ENCODE results near the gene STXBP1. TPM values are rescaled to one million over a fixed set of nuclear protein-coding genes. Genes with fewer than 3 reads are reported as not detected.
A peak's percentile ranks its signal among the peaks of the same experiment; 100 is the strongest.

STXBP1 gene
- total and polyA plus RNA-seq, 9 of the 15 experiments (the other 6 are each of a cell fraction or from before 2014, with no cell fraction given) = 4.6 to 35.1 (median 9.7) TPM

GRCh38 chr9:127628758-127629467 is 16.8 kb downstream of the STXBP1 start (continued):
- TF ChIP-seq FOS (IDR thresholded peaks at IDR 0.05; ENCODE audit: extremely low read depth, insufficient read length) = no peak
- TF ChIP-seq, protein P1, sequence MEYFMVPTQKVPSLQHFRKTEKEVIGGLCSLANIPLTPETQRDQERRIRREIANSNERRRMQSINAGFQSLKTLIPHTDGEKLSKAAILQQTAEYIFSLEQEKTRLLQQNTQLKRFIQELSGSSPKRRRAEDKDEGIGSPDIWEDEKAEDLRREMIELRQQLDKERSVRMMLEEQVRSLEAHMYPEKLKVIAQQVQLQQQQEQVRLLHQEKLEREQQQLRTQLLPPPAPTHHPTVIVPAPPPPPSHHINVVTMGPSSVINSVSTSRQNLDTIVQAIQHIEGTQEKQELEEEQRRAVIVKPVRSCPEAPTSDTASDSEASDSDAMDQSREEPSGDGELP (CRISPR knock-in tag; IDR thresholded peaks at IDR 0.05; ENCODE audit: borderline replicate concordance) = peak; percentile 69; the same call in 1 of the 2 replicates
- no peak for TF ChIP-seq PBX2 (CRISPR knock-in tag; IDR thresholded peaks at IDR 0.05; ENCODE audit: low read depth)
- TF ChIP-seq PBX2 (tag; conservative IDR thresholded peaks at IDR 0.05; ENCODE audit: low read depth) = peak; percentile 86
- TF ChIP-seq MYC (IDR thresholded peaks at IDR 0.05; ENCODE audit: low read depth, low read length) = no peak
- TF ChIP-seq MYC (CRISPR knock-in tag; IDR thresholded peaks at IDR 0.05; ENCODE audit: borderline replicate concordance, low read depth) = no peak
- no peak for TF ChIP-seq E2F4 (CRISPR knock-in tag; IDR thresholded peaks at IDR 0.05; ENCODE audit: low read depth)
- TF ChIP-seq, protein P2, sequence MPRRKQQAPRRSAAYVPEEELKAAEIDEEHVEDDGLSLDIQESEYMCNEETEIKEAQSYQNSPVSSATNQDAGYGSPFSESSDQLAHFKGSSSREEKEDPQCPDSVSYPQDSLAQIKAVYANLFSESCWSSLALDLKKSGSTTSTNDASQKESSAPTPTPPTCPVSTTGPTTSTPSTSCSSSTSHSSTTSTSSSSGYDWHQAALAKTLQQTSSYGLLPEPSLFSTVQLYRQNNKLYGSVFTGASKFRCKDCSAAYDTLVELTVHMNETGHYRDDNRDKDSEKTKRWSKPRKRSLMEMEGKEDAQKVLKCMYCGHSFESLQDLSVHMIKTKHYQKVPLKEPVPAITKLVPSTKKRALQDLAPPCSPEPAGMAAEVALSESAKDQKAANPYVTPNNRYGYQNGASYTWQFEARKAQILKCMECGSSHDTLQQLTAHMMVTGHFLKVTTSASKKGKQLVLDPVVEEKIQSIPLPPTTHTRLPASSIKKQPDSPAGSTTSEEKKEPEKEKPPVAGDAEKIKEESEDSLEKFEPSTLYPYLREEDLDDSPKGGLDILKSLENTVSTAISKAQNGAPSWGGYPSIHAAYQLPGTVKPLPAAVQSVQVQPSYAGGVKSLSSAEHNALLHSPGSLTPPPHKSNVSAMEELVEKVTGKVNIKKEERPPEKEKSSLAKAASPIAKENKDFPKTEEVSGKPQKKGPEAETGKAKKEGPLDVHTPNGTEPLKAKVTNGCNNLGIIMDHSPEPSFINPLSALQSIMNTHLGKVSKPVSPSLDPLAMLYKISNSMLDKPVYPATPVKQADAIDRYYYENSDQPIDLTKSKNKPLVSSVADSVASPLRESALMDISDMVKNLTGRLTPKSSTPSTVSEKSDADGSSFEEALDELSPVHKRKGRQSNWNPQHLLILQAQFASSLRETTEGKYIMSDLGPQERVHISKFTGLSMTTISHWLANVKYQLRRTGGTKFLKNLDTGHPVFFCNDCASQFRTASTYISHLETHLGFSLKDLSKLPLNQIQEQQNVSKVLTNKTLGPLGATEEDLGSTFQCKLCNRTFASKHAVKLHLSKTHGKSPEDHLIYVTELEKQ (CRISPR knock-in tag; IDR thresholded peaks at IDR 0.05) = no peak
- TF ChIP-seq ZNF785 (CRISPR knock-in tag; IDR thresholded peaks at IDR 0.05) = no peak
- peak; percentile 96 for TF ChIP-seq EGR1 (conservative IDR thresholded peaks at IDR 0.05)
- TF ChIP-seq ZNF124 (CRISPR knock-in tag; IDR thresholded peaks at IDR 0.05) = no peak
- no peak for TF ChIP-seq KLF1 (tag; IDR thresholded peaks at IDR 0.05)
- no peak for TF ChIP-seq RAD21 (CRISPR knock-in tag; conservative IDR thresholded peaks at IDR 0.05 in 1 of 2, IDR thresholded peaks at IDR 0.05 in 1 of 2)
- peak; percentile 52 for TF ChIP-seq CBFA2T2 (conservative IDR thresholded peaks at IDR 0.05)
- TF ChIP-seq CREB1 (IDR thresholded peaks at IDR 0.05) = 0 out of 2 replicates have a peak, but pooled peaks have one; percentile 36
- no peak for TF ChIP-seq CREB1 (CRISPR knock-in tag; IDR thresholded peaks at IDR 0.05)
- TF ChIP-seq DPF2 (IDR thresholded peaks at IDR 0.05) = peak; percentile 79
- no peak for TF ChIP-seq E2F1 (CRISPR knock-in tag; IDR thresholded peaks at IDR 0.05)
- TF ChIP-seq SRF (CRISPR knock-in tag; IDR thresholded peaks at IDR 0.05) = peak in 1 of 2 experiments; percentile 85; a peak in 2 of 4 replicates

All from K562 (cell line).